Erythroblast (primary cell): Measurements from ENCODE around the gene CFAP45.

Experiments
- DNase-seq, 2 experiments: peaks; one replicate each; lab custom pipeline; 2025; lab: John Stamatoyannopoulos, UW
- GATA1 ChIP-seq: IDR thresholded peaks from 2 replicates; pipeline ENCODE4 v1.6.1; 2011; ENCODE audit warnings: low read depth, mild to moderate bottlenecking, control low read depth, low read length, moderate library complexity
- POLR2A ChIP-seq: IDR thresholded peaks from 2 replicates; pipeline ENCODE4 v1.6.1; 2011; ENCODE audit warnings: mild to moderate bottlenecking, low read length

The CFAP45 gene

DNA sequence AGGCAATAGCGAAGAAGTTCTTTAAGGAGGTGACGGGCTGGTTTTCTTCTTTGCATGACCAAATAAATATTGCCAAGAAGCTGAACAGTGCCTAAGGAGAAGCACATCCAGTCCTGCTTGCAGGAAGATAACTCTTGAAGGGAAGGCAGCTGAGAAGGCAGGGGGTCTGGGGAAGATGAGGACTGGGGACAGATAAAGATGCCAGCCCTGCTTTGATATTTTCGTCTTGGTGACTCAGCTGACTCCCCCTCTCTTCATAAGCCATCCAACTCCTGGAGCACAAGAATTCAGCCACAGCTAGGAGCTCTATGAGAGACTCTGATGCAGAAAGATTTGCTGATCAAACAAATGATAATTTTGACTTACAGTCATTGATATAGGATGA is 3.4 kb downstream of the CFAP45 start:
- DNase-seq, result no peak

DNA sequence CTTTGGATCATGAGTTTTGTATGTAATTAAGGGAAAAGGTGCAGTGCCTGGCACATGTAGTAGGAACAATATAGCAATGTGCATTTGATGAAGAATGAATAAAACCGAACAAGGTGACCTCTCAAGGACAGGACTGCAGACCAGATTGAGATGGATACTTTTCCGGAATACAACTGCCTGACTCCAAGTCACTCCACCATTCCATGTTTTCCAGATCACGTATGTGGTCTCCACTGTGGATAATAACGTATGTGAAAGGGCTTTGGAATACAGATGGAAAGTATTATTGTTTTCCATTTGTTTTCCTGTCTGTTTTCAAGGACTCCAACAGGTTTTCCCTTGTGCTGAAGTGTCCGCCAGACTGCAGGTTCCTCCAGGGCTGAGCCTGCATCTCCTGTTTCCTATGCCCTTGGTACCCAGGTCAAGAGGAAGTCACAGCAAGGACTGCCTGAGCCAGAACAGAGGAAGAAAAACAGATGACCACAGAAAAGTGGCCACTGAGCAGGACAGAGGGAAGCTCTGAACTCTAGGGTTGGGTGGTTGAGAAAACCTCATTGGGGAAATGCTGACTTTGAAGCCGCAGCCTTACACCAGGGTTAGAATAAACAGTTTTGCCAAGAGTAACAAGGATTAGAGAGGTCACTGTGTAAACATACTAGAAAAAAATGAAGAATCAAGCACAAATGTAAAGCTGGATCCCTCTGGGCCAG is 4.0 kb downstream of the CFAP45 start:
- TF ChIP-seq POLR2A (no peak), GATA1 (no peak)
- no peak for DNase-seq

More for the DNA sequence above, 3.4 kb downstream of the CFAP45 start:
- no peak for TF ChIP-seq GATA1
- no peak for TF ChIP-seq POLR2A

DNA sequence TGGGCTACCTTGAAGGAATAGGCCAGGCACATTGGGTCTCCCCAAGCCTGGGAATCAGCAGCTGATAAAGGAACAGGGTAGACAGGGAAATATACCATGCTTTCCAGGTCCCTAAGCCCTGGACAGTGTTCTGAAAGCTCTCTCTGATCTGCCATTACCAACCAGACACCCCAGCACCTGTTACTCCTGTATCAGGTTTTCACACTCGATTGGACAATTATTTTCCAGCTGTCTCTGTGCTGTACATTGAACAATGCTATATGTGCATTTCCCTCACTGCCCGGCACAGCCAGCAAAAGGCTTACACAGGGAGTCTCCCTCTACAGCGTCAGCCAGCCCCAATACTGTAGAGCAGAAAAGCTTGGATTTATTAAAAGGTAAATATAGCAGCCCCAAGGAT is 4.7 kb downstream of the CFAP45 start:
- TF ChIP-seq GATA1 (no peak), POLR2A (no peak)
- no peak for DNase-seq

DNA sequence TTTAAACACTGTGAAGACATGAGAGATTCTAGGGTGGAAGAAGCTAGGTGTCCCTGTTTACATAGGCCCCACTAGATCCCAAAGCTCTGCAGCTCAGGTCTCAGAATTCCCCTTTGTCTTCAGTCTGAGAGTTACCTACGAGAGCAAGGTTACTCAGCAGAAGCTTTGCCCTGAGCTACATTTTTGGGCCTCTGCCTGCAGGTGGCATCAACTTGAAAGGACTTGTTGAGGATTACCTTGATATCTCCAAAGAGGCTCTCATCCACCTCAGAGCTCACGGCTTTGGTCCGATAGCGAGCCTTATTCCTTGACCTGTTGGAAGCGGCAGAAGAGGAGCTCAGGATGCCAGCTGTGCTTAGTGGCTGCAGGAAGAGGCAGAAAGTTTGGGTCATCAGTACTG is 7.0 kb downstream of the CFAP45 start:
- no peak for TF ChIP-seq GATA1
- TF ChIP-seq POLR2A, result no peak
- DNase-seq, result no peak

DNA sequence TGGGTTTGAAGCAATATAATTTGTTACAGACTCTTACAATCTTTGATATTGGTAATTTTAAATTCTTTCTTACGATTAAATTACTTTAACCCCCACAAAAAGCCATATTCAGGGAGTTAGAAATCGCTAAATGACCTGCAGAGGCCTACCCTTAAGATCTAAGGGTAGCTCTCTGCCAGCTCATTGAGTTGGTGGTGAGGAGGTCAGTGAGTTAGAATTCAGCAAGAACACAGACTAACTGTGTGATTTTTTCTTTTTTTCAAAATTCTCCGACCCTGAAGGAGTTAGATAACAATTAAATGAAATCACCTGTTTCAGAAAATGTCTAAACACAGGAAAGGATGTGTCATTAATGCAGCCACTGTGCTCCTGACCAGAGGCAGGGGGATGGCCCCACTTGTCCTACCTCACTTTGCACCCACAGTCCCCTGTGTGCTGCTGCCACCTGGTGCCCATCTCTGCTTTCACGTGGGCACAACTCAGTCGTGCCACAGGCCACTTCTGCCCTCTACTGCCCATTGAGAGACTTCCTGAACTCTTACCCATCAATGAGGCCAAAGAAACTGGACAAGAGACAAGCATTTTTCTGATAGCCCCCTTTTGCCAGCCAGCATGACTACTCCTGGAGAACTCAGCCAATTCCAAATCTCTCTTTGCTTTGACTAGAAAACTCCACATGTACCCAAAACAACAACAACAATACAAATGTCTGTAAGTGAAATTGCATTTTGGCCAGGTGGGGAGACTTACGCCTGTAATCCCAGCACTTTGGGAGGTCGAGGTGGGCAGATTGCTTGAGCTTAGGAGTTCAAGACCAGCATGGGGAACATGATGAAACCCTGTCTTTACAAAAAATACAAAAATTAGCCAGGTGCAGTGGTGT is 8.4 kb downstream of the CFAP45 start:
- DNase-seq, result peak; percentile 70 to 77
- TF ChIP-seq POLR2A, result no peak
- TF ChIP-seq GATA1, result no peak

DNA sequence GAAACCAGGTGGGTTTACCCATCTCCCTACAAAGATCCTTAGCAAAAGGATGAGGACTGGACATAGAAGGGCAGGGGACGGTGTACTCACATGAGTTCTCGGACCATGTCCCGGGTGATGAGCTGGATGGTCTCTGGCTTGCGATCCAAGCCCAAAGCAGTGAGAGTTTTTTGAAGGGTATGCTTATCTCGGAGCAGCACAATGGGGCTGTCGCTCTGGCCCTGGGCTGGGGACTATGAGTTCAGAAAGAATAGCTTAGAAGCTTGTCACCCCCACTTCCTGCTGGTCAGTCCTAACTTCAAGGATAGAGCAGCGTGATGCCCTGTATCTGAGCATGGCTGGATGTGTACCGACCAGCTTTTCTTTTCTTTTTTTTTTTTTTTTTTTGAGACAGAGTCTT is 9.6 kb downstream of the CFAP45 start:
- DNase-seq, result no peak
- TF ChIP-seq POLR2A (no peak), GATA1 (no peak)

DNA sequence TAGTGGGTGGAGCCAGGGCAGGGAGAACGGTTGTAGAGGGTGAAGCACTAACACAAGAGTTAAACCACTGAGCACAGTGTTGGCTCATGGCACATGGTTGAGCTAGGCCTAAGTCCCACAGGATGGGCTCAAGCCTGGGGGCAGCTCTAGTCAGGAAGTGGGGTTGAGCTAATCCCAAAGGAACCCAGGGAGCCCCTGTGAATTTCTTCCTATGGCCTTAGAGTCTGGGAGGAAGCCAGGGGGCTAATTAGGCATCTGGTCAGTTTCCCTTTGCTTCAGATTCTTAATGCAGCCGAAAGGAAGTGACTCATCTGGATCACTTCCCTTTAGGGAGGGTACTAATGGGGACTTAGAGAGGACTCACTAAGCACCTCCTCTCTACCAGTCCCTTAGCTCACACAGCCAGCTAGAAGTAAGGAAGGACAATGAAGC is 10.1 kb downstream of the CFAP45 start:
- DNase-seq, result peak in 1 of 2 experiments; percentile 6
- no peak for TF ChIP-seq GATA1
- TF ChIP-seq POLR2A, result no peak

DNA sequence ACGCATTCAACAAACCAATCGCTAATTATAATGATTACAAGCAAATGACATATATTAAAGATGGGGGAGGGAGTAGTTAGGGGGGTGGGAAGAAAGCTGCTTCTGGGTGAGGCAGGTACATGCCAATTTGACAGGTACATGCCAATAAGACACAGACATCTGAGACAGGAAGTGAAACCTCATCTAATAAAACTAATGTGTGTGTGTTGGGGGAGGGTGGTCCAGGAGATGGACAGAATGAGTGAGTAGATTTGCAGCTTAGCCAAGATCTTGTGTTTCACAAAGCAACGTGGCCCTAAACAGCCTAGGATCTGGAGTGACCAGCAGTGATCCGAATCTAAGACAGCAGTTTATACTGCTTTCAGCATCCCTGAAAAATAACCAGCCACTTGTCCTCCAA is 10.8 kb downstream of the CFAP45 start:
- DNase-seq, result no peak
- TF ChIP-seq POLR2A (no peak), GATA1 (no peak)

DNA sequence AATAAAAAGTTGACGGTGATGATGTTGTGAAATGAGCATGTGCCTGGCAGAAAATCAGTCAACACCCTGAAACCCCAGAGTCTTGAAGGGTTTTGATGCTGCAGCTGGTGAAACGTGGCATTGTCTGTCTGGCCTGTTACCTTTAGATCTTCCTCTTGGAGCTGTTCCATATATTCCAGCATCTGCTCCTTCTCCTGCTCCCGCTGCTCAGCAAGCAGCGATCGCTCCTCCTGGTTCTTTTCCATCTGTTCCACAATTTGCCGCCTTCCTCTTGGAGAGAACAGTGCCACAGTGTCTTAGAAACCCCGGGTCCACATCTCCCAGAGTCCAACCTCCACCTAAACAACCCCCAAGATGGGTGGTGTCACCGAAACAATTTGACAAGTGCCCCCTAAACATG is 15.7 kb downstream of the CFAP45 start:
- no peak for TF ChIP-seq GATA1
- TF ChIP-seq POLR2A, result no peak
- no peak for DNase-seq

DNA sequence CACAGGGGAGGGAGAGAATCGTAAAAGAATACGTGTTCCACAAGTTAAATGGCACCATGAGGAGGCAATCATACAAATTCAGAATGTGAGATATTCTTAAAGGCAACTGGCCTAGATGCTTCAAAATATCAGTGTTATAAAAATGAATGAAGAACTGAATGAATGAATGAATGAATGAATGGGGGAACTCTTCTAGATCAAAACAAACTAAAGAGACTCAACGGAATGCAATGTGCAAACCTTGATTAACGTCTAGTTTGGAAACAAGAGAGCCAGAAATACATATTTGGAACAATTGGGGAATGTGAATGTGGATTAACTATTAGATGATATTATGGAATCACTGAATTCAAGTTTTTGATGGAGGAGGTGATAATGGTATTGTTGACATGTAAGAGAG is 16.8 kb downstream of the CFAP45 start:
- no peak for DNase-seq
- no peak for TF ChIP-seq POLR2A
- no peak for TF ChIP-seq GATA1

DNA sequence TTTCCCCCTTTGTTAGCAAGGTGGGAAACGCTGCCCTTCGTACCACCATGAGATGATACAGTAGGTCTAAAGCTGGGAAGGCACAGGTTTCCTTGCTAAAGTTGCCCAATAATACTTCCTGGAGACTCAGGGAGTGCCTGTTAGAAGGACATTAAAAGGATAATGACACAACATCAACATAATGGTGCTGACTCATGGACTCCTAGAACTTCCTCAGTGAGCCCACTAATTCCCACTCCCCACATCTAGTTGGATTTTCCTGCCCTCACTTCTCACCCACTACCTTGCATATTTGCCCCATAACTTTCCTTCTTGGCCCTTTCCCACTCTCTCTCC is 17.5 kb downstream of the CFAP45 start:
- TF ChIP-seq POLR2A (no peak), GATA1 (no peak)
- DNase-seq, result no peak

DNA sequence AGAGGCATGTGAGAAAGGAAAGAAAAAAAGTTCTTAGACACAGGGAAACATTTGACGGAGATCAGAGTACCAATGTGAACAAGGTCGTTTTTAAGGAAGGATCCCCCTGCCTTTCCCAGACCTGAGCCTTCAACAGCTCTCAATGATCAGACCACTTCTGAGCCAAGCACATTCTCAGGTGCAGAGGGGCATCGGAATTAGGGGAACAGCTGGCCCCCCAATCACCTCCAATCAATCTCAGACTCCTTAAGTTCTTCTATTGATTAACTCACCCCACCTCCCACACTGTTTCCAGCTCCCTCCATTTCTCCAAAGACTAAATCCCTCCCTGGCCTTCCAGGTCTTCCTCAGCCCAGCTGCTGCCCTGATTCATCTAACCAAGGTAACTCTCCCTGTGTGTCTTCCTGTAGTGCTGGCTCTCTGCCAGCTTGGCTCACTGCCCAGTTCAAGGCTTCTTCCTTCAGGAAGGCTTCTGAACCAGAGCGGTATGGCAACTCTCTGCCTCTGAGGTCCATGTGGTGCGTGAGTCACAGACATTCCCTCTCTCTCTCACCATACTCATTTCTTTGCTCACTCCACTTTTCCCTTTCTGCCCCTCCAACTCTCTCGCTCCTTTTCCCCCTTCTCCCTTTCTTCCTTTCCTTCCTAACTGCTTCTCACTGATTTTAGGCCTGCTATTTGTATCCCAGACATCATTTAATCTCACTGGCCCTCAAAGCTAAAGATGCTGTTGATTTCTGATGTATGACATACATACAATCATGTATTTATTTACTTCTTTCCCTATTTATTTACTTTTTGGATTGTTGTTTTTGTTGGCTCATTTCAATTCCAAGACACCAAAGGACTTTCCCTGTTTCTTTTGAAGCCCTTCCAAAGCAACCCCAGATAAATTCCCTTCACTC is 18.1 kb downstream of the CFAP45 start:
- peak; percentile 20 to 69 for DNase-seq
- TF ChIP-seq POLR2A, result no peak
- TF ChIP-seq GATA1, result no peak

DNA sequence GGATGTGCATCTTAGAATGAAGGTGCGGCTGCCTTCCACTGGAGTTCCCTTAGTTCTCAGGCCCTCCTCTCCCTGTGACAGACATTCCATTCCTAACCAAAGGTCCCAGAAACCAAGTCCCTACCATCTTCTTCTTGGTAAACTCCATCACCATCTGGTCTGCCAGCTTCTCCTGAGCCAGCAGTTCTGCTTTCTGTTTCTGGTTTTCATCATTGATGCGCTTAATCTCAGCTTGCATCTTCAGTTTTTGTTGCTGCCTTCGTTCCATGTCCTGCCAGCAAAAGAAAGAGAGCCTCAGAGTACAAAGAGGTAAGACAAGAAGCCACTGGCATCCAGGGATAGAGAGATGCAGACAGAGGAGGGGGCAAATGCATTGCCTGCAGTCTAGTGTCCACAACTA is 19.5 kb downstream of the CFAP45 start:
- DNase-seq, result peak in 1 of 2 experiments; percentile 59

More for the DNA sequence above, 19.5 kb downstream of the CFAP45 start:
- TF ChIP-seq POLR2A (no peak), GATA1 (no peak)
